HUDEP-2 (cell line): Measurements from ENCODE around the gene NR1H2.
"Not testable (repeated sequence)": the region's sequence is repeated elsewhere in the genome, so short reads cannot be mapped to it uniquely, and the experiment has no call there.

ENCODE experiments used
- DNase-seq, 76 experiments: peaks; one replicate each; lab custom pipeline; 2025; ENCODE audit not compliant: unreplicated experiment in 76 of 76; lab: John Stamatoyannopoulos, UW

Gene NR1H2

DNA sequence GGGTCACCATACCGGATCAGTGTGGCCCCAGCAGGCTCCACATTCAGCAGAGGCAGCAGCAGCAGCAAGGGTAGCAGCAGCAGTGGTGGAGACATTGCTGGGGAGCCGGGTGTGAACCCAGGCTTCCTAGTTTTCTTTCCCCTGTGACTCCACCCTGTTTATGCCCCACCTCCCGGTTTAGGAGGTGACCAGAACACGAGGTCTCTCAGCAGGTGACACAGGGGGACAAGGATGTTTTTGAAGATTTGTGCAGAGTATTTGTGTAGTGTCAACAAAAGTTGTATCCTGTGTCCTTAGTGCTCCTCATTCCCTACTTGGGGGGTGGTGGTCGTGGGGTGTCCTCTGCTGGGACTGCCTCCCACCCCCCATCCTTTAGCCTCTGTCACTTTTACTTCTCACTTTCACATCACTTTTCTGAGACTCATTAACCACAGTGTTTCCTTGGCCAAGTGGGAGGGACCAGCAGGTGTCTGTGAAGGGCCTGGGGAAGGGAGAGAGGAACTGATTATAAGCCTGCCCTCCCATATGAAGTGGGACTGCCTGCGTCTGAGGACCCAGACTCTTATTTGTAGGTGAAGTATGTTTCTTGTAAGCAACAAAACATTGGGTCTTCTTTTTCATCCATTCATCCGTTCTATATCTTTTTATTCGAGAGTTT, 31.5 kb upstream of the NR1H2 start:
- no peak for DNase-seq

GRCh38 chr19:50347089-50347581, 29.1 kb upstream of the NR1H2 start:
- DNase-seq: not testable (repeated sequence)

- DNase-seq: peak in 1 of 76 experiments; percentile 16
These were observed 26.8 kb upstream of the NR1H2 start for GRCh38 chr19:50349277-50350057.

DNA sequence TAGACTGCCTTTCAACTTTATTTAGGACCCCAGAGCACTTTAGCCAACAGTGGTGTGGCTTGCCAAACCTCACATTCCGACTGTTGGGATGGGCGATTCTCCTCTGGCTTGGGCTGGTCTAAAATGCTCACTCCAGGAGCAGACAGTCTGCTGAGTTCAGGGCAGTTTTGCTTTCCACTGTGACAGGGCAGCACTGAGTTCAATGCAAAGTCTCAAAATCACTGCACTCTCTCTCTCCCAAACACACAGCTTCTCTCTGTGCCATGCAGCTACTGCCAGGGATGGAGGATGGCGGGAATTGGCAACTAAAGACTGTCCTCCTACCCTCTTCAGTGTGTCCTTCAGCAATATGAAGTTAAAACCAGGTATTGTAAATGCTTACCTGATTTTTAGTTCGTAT, 24.0 kb upstream of the NR1H2 start:
- DNase-seq: no peak

- DNase-seq: not testable (repeated sequence)
These were observed 22.8 kb upstream of the NR1H2 start for GRCh38 chr19:50353487-50353880.

GRCh38 chr19:50356691-50357177, 19.5 kb upstream of the NR1H2 start:
- no peak for DNase-seq

DNA sequence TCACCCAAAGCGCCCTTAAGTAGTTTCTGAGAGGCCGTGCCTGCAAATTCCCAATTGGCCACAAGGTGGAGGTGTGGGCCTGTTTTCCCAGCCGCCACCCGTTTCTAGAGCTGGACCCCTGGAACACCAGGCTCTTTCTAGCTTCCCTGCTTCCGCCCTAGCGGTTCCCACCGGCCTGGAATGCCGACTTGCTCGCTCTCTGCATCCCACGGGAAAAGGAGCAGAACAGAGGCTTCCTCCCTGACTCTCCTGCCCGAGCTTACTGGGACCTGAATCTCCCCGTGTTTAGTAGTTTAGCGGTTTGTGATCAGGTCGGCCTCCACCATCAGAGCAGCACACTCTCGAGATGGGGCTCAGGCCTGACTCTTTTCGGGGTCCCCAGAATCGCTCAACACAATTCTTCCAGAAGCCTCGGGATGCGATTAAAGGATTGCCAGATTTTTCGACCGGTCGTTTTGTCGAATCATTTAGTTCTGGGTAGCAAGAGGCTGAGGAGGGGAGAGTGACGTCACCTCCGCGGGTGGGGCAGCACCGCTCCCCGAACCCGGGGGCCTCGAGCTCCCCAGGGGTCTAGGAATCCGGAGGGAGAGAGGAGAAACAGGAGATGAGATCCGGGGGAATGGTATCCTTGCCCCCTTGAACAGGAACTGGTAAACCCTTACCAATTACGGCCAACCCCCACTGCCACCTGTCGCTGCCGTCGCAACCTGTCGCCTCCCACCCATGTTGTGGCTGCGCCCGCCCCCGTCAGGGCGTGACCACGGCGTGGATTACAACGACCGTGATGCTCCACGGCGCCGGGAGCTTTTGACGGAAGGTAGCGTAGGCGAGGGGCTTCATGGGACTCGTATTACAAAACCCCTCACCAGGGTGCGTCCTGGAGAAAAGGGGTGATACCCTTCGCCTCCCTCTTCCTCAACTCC, 18.8 kb upstream of the NR1H2 start:
- peak in 61 of 76 experiments; percentile 8 to 73 (median 45) for DNase-seq

DNA sequence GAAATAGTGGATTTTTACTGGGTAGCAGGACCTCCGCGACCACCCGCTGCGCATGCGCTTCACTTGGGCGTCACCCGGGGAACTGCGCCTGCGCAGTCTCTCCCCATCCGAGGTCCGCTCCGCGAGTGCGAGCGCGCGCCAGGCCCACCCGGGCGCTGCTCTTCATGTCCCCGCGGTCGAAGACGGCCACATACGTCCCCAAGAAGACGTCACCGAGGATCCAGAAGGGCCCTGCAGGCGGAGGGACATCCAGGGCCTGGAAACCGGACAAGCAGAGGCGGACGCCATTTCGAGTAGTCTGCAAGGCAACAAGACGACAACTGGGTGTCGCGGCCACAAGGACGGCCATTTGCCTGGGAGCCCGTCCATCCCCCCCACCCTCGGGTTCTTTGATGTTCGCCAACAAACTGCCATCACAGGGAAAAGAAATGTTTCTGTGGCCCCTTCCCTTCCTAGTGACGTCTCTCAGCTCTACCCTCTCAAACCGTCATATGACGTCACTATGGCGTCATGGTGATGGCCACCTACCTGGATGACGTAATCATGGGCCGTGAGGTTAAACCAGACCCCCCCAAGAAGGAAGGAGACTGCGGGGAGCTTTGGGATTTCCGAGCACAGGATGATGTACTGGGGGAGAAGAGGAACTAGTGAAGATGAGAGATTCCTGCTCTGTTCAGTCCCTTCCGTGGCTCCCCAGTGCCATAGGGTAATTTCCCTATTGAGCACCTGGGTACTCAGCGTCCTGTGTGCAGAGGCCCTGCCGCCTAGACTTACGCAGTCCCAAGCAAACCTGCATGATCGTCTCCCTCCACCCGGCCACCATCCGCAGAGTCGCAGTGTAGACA, 17.6 kb upstream of the NR1H2 start:
- DNase-seq: no peak

- no peak for DNase-seq
These were observed 16.9 kb upstream of the NR1H2 start for GRCh38 chr19:50359328-50359818.

GRCh38 chr19:50361290-50362029, 14.8 kb upstream of the NR1H2 start:
- peak in 3 of 76 experiments; percentile 9 to 24 (median 18) for DNase-seq

DNA sequence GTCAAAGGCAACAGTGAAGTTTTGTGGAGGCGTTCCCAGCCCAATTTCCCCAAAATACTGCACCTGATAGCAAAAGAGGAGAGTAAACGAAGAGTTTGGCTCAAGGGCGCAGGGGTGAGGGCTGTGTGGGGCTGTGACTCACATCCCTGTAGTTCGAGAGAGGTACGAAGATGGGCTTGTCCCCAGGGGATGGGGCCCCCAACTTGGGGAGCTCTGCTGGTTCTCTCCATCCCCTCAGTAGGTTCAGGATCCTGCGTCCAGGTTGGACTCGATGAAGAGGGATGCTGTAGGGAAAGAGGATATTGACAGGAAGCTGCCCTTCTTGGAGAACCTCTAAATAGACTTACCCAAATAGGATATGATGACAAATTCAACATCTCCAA, 14.2 kb upstream of the NR1H2 start:
- DNase-seq: no peak

DNA sequence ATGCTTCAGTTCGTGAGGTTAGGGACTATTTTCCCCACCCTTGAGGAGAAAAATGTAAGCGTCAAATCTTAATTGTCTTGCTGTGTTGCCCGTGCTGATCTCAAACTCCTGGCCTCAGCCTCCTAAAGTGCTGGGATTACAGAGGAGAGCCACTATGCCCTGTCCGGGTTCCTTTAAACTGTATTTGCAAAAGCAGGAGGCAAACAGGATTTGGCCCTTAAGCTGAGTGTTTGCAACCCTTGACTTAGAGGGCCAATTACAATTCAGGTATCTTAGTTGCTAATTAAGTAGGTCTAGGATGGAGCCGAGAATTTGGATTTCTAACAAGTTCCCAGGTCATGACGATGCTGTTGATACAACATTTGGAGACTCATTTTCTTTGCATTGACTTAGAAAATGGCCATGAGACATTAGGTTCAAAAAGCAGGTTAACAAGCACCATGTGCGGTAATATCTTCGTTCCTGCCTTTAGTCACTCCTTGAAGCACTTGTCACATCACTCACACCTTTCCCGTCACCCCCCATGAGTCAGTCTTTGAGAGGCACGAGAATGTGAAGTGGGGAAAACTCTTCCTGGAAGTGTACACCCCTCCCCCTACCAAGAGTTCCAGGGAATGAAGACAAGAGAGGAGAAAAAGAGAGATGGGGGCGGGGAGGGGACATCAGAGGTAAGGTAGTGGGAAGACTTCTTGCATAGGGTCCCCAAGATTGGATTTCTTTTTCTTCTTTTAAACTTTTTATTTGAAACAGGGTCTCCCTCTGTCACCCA, 13.4 kb upstream of the NR1H2 start:
- DNase-seq: no peak

- no peak for DNase-seq
These were observed 10.6 kb upstream of the NR1H2 start, which contains the start of gene NAPSA for GRCh38 chr19:50365434-50366306. NAPSA (minus strand) TSS chr19:50365639; CDS start chr19:50365621, 18 bp downstream.

DNA sequence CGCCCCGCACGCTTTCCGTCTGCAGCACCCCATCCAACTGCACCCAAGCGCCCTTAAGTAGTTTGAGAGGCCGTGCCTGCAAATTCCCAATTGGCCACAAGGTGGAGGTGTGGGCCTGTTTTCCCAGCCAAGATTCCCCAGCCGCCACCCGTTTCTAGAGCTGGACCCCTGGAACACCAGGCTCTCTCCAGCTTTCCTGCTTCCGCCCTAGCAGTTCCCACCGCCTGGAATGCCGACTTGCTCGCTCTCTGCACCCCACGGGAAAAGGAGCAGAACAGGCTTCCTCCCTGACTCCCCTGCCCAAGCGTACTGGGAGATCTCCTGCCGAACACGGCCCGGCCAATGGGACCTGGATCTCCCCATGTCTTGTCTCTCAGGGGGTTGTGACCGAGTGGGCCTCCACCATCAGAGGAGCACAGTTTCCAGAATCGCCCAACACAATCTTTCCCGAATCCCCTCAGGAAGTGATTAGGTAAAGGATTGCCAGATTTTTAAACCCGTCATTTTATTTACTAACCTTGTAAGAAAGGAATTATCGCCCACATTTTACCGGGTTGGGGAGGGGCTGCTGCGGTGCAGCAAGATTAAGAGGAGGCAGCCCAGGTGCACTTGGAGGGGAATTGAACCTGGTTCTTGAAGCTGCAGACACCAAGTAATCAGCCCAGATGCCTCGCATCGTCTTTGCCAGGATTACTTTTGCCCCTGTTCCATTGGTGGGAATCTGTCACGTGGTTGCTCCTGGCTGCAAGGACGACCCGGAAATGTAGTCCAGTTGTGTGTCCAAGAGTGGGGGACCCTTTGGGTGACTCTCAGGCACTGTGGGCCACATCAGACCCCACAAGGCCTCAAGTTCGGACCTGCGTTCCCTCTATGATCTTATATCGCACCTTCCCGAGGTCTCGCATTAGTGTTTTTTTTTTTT, 7.3 kb upstream of the NR1H2 start:
- peak in 75 of 76 experiments; percentile 53 to 95 (median 83) for DNase-seq

- no peak for DNase-seq
These were observed 4.3 kb upstream of the NR1H2 start for GRCh38 chr19:50371914-50372475.

GRCh38 chr19:50377051-50377461, 799 bp downstream of the NR1H2 start:
- peak in 69 of 76 experiments; percentile 22 to 98 (median 78) for DNase-seq
